HepG2 (cell line): Measurements from ENCODE around the gene ROPN1B.
"Not testable (repeated sequence)": the region's sequence is repeated elsewhere in the genome, so short reads cannot be mapped to it uniquely, and the experiment has no call there.

Experiments
- FOXK2 ChIP-seq: fragments of 450-650 bp; IDR thresholded peaks from 2 replicates; pipeline ENCODE4 v1.6.1; 2016
- HDAC2 ChIP-seq: sonication (generic); formaldehyde crosslinking; IDR thresholded peaks from 2 replicates; pipeline ENCODE4 v1.4.0; 2020; ENCODE audit warnings: missing genetic modification reagents
- JUNB ChIP-seq: sonication (generic); formaldehyde crosslinking; IDR thresholded peaks from 2 replicates; pipeline ENCODE4 v1.8.0; 2022; ENCODE audit warnings: missing genetic modification reagents, mild to moderate bottlenecking, borderline replicate concordance
- MXI1 ChIP-seq: IDR thresholded peaks from 3 replicates; pipeline ENCODE4 v1.6.1; 2012; ENCODE audit warnings: low read depth, low read length, inconsistent platforms, borderline replicate concordance
- NR1H2 ChIP-seq: sonication (generic); formaldehyde crosslinking; IDR thresholded peaks from 2 replicates; pipeline ENCODE4 v1.8.1; 2022; ENCODE audit warnings: low read depth, missing genetic modification reagents, borderline replicate concordance
- POLR2A ChIP-seq, 2 experiments: IDR thresholded peaks; 2 replicates each; pipeline ENCODE4 v1.6.1; 2011; ENCODE audit warnings: low read depth in 2 of 2, low read length in 2 of 2, mild to moderate bottlenecking in 1 of 2, moderate library complexity in 1 of 2; ENCODE audit not compliant: insufficient read depth in 1 of 2
- TF ChIP-seq, protein P1 (sequence below): sonication (generic); formaldehyde crosslinking; IDR thresholded peaks from 2 replicates; pipeline ENCODE4 v1.4.0; 2020; ENCODE audit warnings: missing genetic modification reagents

DNA sequence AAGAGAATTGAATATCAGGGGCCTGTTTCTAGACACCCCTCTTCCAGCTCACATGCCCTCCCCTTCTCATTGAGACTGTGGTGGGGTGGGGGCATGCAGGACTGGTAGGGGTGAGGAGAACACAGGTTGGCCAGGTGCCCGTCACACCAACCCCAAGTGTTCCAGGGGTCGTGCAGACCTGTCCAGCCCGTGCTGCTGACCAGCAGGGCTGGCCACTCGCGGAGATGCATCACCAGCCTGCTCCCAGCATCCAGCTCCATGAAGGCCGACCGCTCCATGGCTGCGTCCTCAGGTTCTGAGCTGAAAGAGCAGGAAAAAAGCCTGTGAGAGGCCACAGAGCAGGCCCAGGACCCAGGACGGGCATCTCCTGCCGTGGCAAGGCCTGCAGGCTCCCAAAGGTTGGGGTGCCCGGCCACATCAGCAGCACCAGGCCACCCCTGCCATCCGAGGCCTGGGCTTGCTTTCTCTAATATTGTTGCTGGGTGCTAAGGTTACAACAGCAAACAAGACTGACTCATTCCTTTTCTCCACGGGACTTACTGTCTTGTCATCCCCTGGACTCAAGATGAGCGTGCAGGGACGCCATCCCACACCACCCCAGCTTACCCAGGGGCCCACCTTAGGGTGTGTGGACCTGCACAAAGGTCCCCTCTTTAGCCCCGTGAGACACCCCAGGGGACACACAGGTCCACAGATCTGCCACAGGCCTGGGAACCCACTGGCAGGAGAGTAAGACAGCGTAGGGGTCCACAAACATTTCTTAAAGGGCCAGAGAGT, 35.4 kb upstream of the ROPN1B start:
- not testable (repeated sequence) for TF ChIP-seq JUNB (CRISPR knock-in tag); FOXK2; MXI1; POLR2A (IDR thresholded peaks at IDR 0.05; ENCODE audit: insufficient read depth in 1 of 2, low read depth in 2 of 2, low read length in 2 of 2); NR1H2 (CRISPR knock-in tag); HDAC2 (CRISPR knock-in tag)
- TF ChIP-seq, protein P1, sequence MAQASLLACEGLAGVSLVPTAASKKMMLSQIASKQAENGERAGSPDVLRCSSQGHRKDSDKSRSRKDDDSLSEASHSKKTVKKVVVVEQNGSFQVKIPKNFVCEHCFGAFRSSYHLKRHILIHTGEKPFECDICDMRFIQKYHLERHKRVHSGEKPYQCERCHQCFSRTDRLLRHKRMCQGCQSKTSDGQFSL (CRISPR knock-in tag): not testable (repeated sequence)
